CD4-positive, alpha-beta T cell (primary cell): ENCODE results near the gene NFAM1. TPM values are rescaled to one million over a fixed set of nuclear protein-coding genes. Genes with fewer than 3 reads are reported as not detected.

Experiments
- ATAC-seq: fragments of 200-7000 bp; cut with Tn5 transposase; one replicate; pipeline ENCODE4 v1.10.0; 2022; ENCODE audit warnings: mild to moderate bottlenecking; ENCODE audit not compliant: poor library complexity
- CTCF ChIA-PET: fragments of 350-600 bp; sonication (Branson Sonifier 250); formaldehyde crosslinking; loops from one replicate; lab custom pipeline; 2021; ENCODE audit warnings: antibody characterized with exemption, inconsistent platforms; lab: Charles Lee
- POLR2A ChIA-PET: fragments of 350-600 bp; sonication (Branson Sonifier 250); formaldehyde crosslinking; loops from one replicate; lab custom pipeline; 2021; ENCODE audit warnings: antibody characterized with exemption, inconsistent platforms; lab: Charles Lee
- DNase-seq, 14 experiments: peaks; one replicate each; pipeline ENCODE4 v3.0.0-alpha.2; 2013 to 2020; ENCODE audit warnings: mixed read lengths in 2 of 14
- H3K27ac ChIP-seq, 2 donors: one replicate each; pipeline versions ENCODE4 v1.5.1 to v1.7.0; 2013; ENCODE audit warnings: low read length in 2 of 2, low read depth in 1 of 2, mild to moderate bottlenecking in 1 of 2
- H3K27me3 ChIP-seq, 2 experiments: 1 replicate in 1 of 2; 2 replicates in 1 of 2; pipeline versions ENCODE4 v1.6.1 to v1.7.0; 2013; ENCODE audit warnings: low read length in 2 of 2, control low read depth in 1 of 2, mild to moderate bottlenecking in 1 of 2, moderate library complexity in 1 of 2; ENCODE audit not compliant: insufficient read depth in 2 of 2, control insufficient read depth in 1 of 2
- H3K36me3 ChIP-seq: one replicate; pipeline ENCODE4 v1.6.1; 2013; ENCODE audit warnings: low read length, control low read depth; ENCODE audit not compliant: insufficient read depth
- H3K4me1 ChIP-seq: one replicate; pipeline ENCODE4 v1.6.1; 2013; ENCODE audit warnings: low read length, control low read depth; ENCODE audit not compliant: insufficient read depth
- H3K4me3 ChIP-seq: one replicate; pipeline ENCODE4 v1.5.1; 2013; ENCODE audit warnings: mild to moderate bottlenecking, low read length, moderate library complexity
- H3K9me3 ChIP-seq, 2 experiments: 1 replicate in 1 of 2; 2 replicates in 1 of 2; pipeline versions ENCODE4 v1.6.1 to v1.7.0; 2013; ENCODE audit warnings: low read length in 2 of 2, mild to moderate bottlenecking in 2 of 2, control low read depth in 1 of 2, moderate library complexity in 1 of 2; ENCODE audit not compliant: control insufficient read depth in 1 of 2, insufficient read depth in 1 of 2
- H3K27ac Mint-ChIP-seq: one replicate; pipeline ENCODE4 v1.8.0; 2020; ENCODE audit warnings: mixed read lengths
- H3K27me3 Mint-ChIP-seq: one replicate; pipeline ENCODE4 v1.8.0; 2021; ENCODE audit warnings: mixed read lengths
- H3K36me3 Mint-ChIP-seq: one replicate; pipeline ENCODE4 v1.8.0; 2021; ENCODE audit warnings: low read depth, mixed read lengths
- H3K4me1 Mint-ChIP-seq: one replicate; pipeline ENCODE4 v1.8.0; 2021; ENCODE audit warnings: low read depth, mixed read lengths
- H3K4me3 Mint-ChIP-seq: one replicate; pipeline ENCODE4 v1.8.0; 2020; ENCODE audit warnings: mild to moderate bottlenecking, mixed read lengths
- H3K9me3 Mint-ChIP-seq: one replicate; pipeline ENCODE4 v1.8.0; 2020; ENCODE audit warnings: mixed read lengths
- intact Hi-C, 2 experiments: fragments of 100-400 bp; cut with DNase I in 1 of 2; cut with micrococcal nuclease in 1 of 2; formaldehyde crosslinking; loops; one replicate each; pipeline versions ENCODE4 v1.15.1 to v1.9.0; 2023 to 2025; cut with DNase I, micrococcal nuclease
- total RNA-seq, 174 experiments: library from RNA in 2 of 174; stranded (reverse) in 2 of 174; gene quantifications; one replicate each; pipeline ENCODE4 v1.2.3 and lab custom pipeline; 2021 to 2026
- TF ChIP-seq, protein P1 (sequence below): fragments of 200-600 bp; IDR thresholded peaks from one replicate; pipeline ENCODE4 v1.8.0; 2022; ENCODE audit warnings: antibody characterized with exemption, mild to moderate bottlenecking

The NFAM1 gene
- total RNA-seq, 2 experiments from 2014 or later, result 0.34 to 0.38 TPM

DNA sequence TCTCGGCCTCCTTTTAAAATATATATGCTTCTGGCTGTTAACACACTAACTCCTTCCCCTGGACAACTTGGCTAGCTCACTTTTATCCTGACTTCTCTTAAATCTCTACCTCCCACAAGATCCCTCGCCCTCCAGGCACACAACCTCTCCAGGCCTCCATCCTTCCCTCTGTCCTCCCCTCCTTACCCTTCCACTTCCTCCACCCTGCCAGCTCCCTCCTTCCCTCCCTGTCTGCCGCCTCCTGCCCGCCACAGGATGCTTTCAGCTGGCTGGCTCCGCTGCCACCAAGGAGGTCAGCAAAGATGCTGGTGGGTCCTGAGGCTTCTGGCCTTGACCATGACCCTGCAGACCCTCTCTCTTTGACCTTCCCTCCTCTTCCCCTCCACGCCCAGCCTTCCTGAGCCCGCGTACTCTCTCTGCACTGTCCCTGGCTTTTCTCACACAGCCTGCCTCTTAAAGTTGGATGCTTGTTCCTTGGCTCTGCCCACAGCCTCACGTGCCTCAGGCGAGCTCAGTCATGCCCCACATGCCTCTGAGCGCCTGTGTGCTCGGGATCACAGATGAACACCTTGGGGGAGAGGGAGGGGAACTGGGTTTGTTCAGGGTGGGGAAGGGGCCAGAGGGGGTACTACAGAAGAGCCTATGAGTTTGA, 6.7 kb downstream of the NFAM1 start:
- Mint-ChIP-seq H3K27ac (no peak overlapping the region), H3K4me3 (no peak overlapping the region), H3K36me3 (no peaks in the 10 kb centered on the region), H3K4me1 (no peaks in the 10 kb centered on the region), H3K9me3 (no peaks in the 10 kb centered on the region), H3K27me3 (peaks cover 9% of the 10 kb centered on the region)
- Histone ChIP-seq H3K27me3 (peaks cover 0 to 4% of the 10 kb centered on the region in 2 experiments), H3K36me3 (no peaks in the 10 kb centered on the region), H3K4me3 (no peak overlapping the region), H3K9me3 (no peaks in the 10 kb centered on the region), H3K4me1 (no peaks in the 10 kb centered on the region), H3K27ac (no peak overlapping the region)
- ChIA-PET CTCF (no interaction called here), POLR2A (no interaction called here)
- DNase-seq (no peak), ATAC-seq (no peak)
- intact Hi-C loops, result no loop called here
- TF ChIP-seq, protein P1, sequence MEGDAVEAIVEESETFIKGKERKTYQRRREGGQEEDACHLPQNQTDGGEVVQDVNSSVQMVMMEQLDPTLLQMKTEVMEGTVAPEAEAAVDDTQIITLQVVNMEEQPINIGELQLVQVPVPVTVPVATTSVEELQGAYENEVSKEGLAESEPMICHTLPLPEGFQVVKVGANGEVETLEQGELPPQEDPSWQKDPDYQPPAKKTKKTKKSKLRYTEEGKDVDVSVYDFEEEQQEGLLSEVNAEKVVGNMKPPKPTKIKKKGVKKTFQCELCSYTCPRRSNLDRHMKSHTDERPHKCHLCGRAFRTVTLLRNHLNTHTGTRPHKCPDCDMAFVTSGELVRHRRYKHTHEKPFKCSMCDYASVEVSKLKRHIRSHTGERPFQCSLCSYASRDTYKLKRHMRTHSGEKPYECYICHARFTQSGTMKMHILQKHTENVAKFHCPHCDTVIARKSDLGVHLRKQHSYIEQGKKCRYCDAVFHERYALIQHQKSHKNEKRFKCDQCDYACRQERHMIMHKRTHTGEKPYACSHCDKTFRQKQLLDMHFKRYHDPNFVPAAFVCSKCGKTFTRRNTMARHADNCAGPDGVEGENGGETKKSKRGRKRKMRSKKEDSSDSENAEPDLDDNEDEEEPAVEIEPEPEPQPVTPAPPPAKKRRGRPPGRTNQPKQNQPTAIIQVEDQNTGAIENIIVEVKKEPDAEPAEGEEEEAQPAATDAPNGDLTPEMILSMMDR, result no peak

DNA sequence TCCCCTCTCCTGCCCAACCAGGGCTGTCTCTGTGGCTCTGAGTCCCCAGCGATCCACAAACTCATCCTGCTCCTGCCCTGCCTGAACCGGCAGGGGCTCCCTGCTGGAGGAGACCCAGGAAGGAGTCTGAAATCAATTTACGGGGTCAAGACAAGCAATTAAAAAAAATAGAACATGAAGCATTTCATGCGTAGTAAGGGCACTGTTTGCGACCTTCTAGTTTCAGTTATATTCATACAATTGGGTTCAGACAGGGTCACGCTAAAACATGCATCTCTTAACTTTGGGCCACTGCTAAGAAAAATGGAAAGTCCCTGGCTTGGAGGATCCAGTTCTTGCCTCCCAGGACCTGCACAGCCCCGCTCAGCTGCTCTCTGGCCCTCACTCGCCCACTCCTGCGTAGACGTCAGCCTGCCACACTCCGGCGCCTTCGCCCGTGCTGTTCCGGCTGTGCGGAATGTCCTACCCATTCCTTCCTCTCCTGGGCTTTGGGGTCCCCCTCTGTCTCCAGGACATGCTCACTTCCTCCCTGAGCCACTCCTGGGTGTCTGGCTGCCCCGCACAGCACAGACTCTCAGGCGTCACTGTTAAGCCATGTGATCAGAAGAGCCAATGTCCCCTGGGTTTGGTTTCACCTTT, 12.8 kb downstream of the NFAM1 start:
- intact Hi-C loops, result no loop called here
- ATAC-seq (no peak), DNase-seq (no peak)
- Histone ChIP-seq H3K4me1 (peaks cover 2% of the 10 kb centered on the region), H3K27ac (no peak overlapping the region), H3K27me3 (no peaks in the 10 kb centered on the region), H3K4me3 (no peak overlapping the region), H3K9me3 (no peaks in the 10 kb centered on the region), H3K36me3 (no peaks in the 10 kb centered on the region)
- no peak overlapping the region for H3K4me3 Mint-ChIP-seq
- no peak overlapping the region for H3K27ac Mint-ChIP-seq
- ChIA-PET CTCF (no interaction called here), POLR2A (no interaction called here)
- no peaks in the 10 kb centered on the region for H3K4me1 Mint-ChIP-seq
- no peaks in the 10 kb centered on the region for H3K9me3 Mint-ChIP-seq
- H3K27me3 Mint-ChIP-seq, result no peaks in the 10 kb centered on the region
- no peaks in the 10 kb centered on the region for H3K36me3 Mint-ChIP-seq
- TF ChIP-seq, protein P1, result no peak

DNA sequence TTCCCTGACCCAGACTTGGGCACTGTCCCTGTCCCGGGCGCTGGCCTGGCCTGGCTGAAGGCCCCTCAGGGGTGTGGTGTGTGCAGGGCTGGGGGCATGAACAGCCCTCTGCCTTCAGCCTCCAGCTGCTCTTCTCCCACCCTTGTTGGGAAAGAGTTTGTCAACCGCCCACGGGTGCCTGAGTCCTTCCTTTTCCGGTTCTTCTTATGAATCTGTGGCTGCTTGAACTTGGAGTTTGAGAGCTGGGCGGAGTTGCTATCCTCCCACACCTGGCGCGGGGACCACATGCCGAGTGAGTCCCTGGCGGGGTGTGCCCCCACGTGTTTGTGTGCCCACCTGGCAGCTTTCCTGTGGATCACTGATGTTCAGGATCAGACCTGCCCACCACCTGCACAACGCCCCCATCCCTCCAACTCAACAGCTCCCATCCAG, 13.4 kb downstream of the NFAM1 start:
- ATAC-seq (no peak), DNase-seq (no peak)
- ChIA-PET POLR2A (no interaction called here), CTCF (no interaction called here)
- Mint-ChIP-seq H3K4me3 (no peak overlapping the region), H3K9me3 (no peaks in the 10 kb centered on the region), H3K27ac (no peak overlapping the region), H3K27me3 (no peaks in the 10 kb centered on the region), H3K4me1 (no peaks in the 10 kb centered on the region), H3K36me3 (no peaks in the 10 kb centered on the region)
- no peak overlapping the region for H3K4me3 ChIP-seq
- no peaks in the 10 kb centered on the region for H3K36me3 ChIP-seq
- no peaks in the 10 kb centered on the region for H3K27me3 ChIP-seq
- H3K9me3 ChIP-seq, result no peaks in the 10 kb centered on the region
- intact Hi-C loops, result no loop called here
- TF ChIP-seq, protein P1, result no peak
- H3K27ac ChIP-seq, result no peak overlapping the region
- H3K4me1 ChIP-seq, result peaks cover 2% of the 10 kb centered on the region
